Measurements from ENCODE around the gene TKTL2.

Gene TKTL2

GRCh38 chr4:163440040-163440439 is 33.5 kb downstream of the TKTL2 start:
- no peaks in the 10 kb centered on the region for H3K36me3 ChIP-seq (ENCODE audit: insufficient read depth, low read length)
- TF ChIP-seq CTCF (conservative IDR thresholded peaks at IDR 0.05; ENCODE audit: low read length), result no peak
- H3K9ac ChIP-seq (ENCODE audit: low read depth, low read length, poor library complexity, severe bottlenecking), result no peak overlapping the region
- H3K4me2 ChIP-seq (ENCODE audit: low read depth, low read length, poor library complexity, severe bottlenecking), result no peak overlapping the region
- H3K4me3 ChIP-seq (ENCODE audit: low read length, poor library complexity, severe bottlenecking), result no peak overlapping the region
- no peaks in the 10 kb centered on the region for H3F3A ChIP-seq (ENCODE audit: low read depth)
- H4K20me1 ChIP-seq (ENCODE audit: insufficient read depth, low read length, poor library complexity, severe bottlenecking), result no peaks in the 10 kb centered on the region
- no peaks in the 10 kb centered on the region for H3K4me1 ChIP-seq (ENCODE audit: insufficient read depth, low read length, poor library complexity, severe bottlenecking)
- H3K9me2 ChIP-seq (replicated peaks; ENCODE audit: low read depth, low read length), result no peaks in the 10 kb centered on the region
- no peaks in the 10 kb centered on the region for H3K9me3 ChIP-seq (ENCODE audit: insufficient read depth, low read depth, low read length)
- no peaks in the 10 kb centered on the region for H3K79me2 ChIP-seq (ENCODE audit: insufficient read depth, low read length)
- no peaks in the 10 kb centered on the region for H3K27me3 ChIP-seq (ENCODE audit: insufficient read depth, low read length, poor library complexity, severe bottlenecking)
- H2AFZ ChIP-seq (ENCODE audit: low read length), result no peak overlapping the region
